ENCODE measurements around the gene MICAL3. TPM values are rescaled to one million over a fixed set of nuclear protein-coding genes. Genes with fewer than 3 reads are reported as not detected.
"Not testable (repeated sequence)": the region's sequence is repeated elsewhere in the genome, so short reads cannot be mapped to it uniquely, and the experiment has no call there.

The MICAL3 gene
- polyA plus RNA-seq, 1 of the 3 experiments (the other 2 are of a cell fraction): 83.1 TPM

DNA sequence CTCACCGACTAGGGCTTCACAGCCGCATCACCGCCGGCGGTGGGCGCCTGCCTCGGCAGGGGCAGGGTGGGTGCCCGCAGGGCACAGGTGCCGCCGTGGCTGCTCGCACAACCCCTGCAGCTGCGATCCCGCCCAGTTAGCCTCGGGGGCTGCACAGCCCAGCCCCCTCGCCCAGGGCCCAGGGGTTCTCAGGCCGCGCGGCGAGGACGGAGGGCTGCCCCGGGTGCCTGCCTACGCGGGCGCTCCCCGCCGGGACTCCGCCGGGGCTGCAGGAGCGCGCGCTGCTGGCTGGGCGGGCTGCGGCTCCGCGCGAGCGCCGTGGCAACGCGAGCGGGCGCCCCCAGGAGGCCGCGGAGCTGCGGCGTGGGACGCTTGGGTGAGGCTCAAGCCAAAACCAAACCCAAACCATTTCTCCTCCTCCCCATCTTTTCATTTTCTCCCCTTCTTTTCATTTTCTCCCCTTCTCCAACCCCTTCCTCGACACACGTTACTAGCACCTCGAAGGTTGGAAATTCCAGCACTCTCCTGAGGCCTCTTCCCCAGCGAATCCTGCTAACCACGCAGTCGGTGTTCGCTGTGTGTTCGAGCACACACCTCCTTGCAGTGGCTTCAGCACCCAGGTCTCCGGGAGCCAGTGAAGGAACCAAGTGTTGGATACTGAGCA, at the start of gene MICAL3 (continued):
- TF ChIP-seq FOSL2 (IDR thresholded peaks at IDR 0.05; ENCODE audit: borderline replicate concordance, low read depth) (no peak), SIN3A (IDR thresholded peaks at IDR 0.05; ENCODE audit: borderline replicate concordance, low read depth, low read length) (no peak), CHD2 (IDR thresholded peaks at IDR 0.05; ENCODE audit: low read length, partially characterized antibody) (no peak), FOXM1 (IDR thresholded peaks at IDR 0.05; ENCODE audit: low read depth) (no peak), FOXJ3 (CRISPR knock-in tag; IDR thresholded peaks at IDR 0.05) (no peak), GABPA (IDR thresholded peaks at IDR 0.05; ENCODE audit: low read depth) (no peak), RXRA (IDR thresholded peaks at IDR 0.05; ENCODE audit: borderline replicate concordance, low read depth) (no peak), EP300 (IDR thresholded peaks at IDR 0.05; ENCODE audit: borderline replicate concordance in 1 of 2, low read depth in 1 of 2, low read length in 1 of 2) (no peak; a peak in 1 of 4 replicates), POLR2AphosphoS5 (IDR thresholded peaks at IDR 0.05; ENCODE audit: low read depth, low read length) (no peak)
- TF ChIP-seq, protein P1, sequence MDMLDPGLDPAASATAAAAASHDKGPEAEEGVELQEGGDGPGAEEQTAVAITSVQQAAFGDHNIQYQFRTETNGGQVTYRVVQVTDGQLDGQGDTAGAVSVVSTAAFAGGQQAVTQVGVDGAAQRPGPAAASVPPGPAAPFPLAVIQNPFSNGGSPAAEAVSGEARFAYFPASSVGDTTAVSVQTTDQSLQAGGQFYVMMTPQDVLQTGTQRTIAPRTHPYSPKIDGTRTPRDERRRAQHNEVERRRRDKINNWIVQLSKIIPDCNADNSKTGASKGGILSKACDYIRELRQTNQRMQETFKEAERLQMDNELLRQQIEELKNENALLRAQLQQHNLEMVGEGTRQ (IDR thresholded peaks at IDR 0.05; ENCODE audit: borderline replicate concordance, low read depth, low read length): no peak
- TF ChIP-seq, protein P2, sequence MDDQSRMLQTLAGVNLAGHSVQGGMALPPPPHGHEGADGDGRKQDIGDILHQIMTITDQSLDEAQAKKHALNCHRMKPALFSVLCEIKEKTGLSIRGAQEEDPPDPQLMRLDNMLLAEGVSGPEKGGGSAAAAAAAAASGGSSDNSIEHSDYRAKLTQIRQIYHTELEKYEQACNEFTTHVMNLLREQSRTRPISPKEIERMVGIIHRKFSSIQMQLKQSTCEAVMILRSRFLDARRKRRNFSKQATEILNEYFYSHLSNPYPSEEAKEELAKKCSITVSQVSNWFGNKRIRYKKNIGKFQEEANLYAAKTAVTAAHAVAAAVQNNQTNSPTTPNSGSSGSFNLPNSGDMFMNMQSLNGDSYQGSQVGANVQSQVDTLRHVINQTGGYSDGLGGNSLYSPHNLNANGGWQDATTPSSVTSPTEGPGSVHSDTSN (IDR thresholded peaks at IDR 0.05): no peak
- TF ChIP-seq, protein P3, sequence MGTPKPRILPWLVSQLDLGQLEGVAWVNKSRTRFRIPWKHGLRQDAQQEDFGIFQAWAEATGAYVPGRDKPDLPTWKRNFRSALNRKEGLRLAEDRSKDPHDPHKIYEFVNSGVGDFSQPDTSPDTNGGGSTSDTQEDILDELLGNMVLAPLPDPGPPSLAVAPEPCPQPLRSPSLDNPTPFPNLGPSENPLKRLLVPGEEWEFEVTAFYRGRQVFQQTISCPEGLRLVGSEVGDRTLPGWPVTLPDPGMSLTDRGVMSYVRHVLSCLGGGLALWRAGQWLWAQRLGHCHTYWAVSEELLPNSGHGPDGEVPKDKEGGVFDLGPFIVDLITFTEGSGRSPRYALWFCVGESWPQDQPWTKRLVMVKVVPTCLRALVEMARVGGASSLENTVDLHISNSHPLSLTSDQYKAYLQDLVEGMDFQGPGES (IDR thresholded peaks at IDR 0.05; ENCODE audit: low read depth, low read length): no peak
- TF ChIP-seq, protein P4, sequence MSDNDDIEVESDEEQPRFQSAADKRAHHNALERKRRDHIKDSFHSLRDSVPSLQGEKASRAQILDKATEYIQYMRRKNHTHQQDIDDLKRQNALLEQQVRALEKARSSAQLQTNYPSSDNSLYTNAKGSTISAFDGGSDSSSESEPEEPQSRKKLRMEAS (IDR thresholded peaks at IDR 0.05; ENCODE audit: low read depth): peak; percentile 63; the same call in 1 of the 2 replicates

DNA sequence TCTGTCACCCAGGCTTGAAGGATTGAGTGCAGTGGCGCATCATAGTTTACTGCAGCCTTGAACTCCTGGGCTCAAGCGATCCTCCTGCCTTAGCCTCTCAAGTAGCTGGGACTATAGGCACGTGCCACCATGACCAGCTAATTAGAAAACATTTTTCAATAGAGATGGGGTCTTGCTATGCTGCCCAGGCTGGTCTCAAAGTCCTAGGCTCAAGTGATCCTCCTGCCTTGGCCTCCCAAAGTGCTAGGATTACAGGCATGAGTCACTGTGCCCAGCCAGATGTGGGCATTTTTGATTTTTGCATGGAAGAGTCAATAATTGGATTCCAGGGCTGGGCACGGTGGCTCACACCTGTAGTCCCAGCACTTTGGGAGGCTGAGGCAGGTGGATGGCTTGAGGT, 49.6 kb upstream of the MICAL3 start:
- not testable (repeated sequence) for H3K9me3 ChIP-seq; H3K9me2 ChIP-seq; H3K4me3 ChIP-seq (ENCODE audit: low read depth in 2 of 2, low read length in 1 of 2); H3K4me2 ChIP-seq; H3K36me3 ChIP-seq (replicated peaks in 1 of 2; ENCODE audit: control insufficient read depth in 1 of 2, insufficient read depth in 2 of 2, low read length in 1 of 2); H2AFZ ChIP-seq (ENCODE audit: low read depth); H4K20me1 ChIP-seq (ENCODE audit: insufficient read depth); DNase-seq; H3K9ac ChIP-seq; H3F3A ChIP-seq (replicated peaks; ENCODE audit: insufficient read depth); H3K27me3 ChIP-seq (ENCODE audit: insufficient read depth); H3K27ac ChIP-seq (ENCODE audit: low read depth in 2 of 2, low read length in 1 of 2)
- CTCF ChIA-PET: interaction anchor here (1.2 to 9.7 kb wide), 6 partner anchors 11 to 515 kb away, joined by 3 to 186 read pairs (median 22); partner anchors contain the start of gene MICAL3
- 81% methylated on average over 4 of the region's 4 CpGs for WGBS (ENCODE audit: low lambda C conversion rate)
- peaks cover 9 to 16% of the 10 kb centered on the region in 2 experiments; a peak in 3 of 4 replicates for H3K4me1 ChIP-seq (ENCODE audit: control insufficient read depth in 1 of 2, insufficient read depth in 2 of 2, low read depth in 1 of 2, low read length in 1 of 2)
- POLR2A ChIA-PET: interaction anchor here (0.6 kb wide), 1 partner anchor 30 kb away, joined by 5 read pairs; no protein-coding TSS in a partner anchor
- peaks cover 21% of the 10 kb centered on the region for H3K79me2 ChIP-seq (ENCODE audit: insufficient read depth)
